RPMI7951 (cell line): ENCODE results near the gene ENPP4. TPM values are rescaled to one million over a fixed set of nuclear protein-coding genes. Genes with fewer than 3 reads are reported as not detected.

Source experiments
- total RNA-seq: library from RNA; depleted of rRNA; stranded (reverse); fragments of >200 nt; shearing (Covaris generic); gene quantifications from 2 replicates; pipeline ENCODE4 v1.2.3, GENCODE V29; 2014; rRNA removed

The ENPP4 gene
- total RNA-seq, 1 experiment from 2014 or later = 0.36 TPM

Other genes starting within 250 kb of the ENPP4 start
- 0.10 TPM in 1 of 2 replicates, not detected in the other for gene CLIC5, start 114.1 kb upstream of the ENPP4 start, total RNA-seq
- 0.12 TPM in 1 of 2 replicates, not detected in the other for gene ENPP5, start 41.0 kb downstream of the ENPP4 start, total RNA-seq